Hematopoietic multipotent progenitor cell treated with erythropoietin and hydrocortisone succinate and interleukin-3 and kit ligand, for 15 days (in vitro differentiated cells): ENCODE results near the gene CDH8.
"Not testable (repeated sequence)": the region's sequence is repeated elsewhere in the genome, so short reads cannot be mapped to it uniquely, and the experiment has no call there.

Source experiments
- DNase-seq: peaks from one replicate; pipeline ENCODE4 v3.0.0-alpha.2; 2015; ENCODE audit warnings: low spot score

Gene CDH8

DNA sequence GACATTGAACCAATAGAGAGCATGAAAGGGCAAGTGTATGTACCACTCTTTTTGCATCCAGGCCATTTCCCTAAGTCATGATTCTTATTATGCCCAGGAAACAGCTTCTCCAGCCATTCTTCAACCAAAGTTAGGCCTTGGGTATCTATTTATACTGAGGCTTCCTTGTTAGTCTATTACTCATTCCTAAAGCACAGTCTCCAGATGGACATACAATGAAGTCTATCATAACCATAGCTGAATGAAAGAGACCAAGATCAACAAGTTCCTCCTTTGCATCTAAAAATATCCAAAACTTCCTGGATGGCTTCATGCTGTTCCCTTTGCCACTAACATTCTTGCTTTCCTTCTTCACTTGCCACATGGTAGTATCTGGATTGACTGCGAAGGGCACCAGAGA is 265.9 kb downstream of the CDH8 start:
- no peak for DNase-seq

DNA sequence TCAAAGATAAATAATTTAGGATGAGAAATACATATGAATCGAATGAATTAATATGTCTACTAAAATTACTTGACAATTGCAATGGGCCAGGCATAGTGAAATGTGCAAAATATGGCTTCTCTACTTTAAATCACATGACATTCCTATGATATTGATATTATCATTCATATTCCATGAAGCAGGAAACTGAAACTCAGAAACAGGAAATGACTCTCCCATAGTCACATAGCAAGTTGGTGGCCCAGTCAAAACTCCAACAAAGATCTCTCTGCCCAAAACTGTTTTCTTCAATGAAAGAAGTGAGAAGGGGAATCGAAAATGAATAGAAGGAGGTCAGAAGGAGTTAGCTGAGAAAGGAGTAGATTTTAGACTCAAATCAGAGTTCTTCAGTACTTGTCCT is 272.2 kb downstream of the CDH8 start:
- no peak for DNase-seq

DNA sequence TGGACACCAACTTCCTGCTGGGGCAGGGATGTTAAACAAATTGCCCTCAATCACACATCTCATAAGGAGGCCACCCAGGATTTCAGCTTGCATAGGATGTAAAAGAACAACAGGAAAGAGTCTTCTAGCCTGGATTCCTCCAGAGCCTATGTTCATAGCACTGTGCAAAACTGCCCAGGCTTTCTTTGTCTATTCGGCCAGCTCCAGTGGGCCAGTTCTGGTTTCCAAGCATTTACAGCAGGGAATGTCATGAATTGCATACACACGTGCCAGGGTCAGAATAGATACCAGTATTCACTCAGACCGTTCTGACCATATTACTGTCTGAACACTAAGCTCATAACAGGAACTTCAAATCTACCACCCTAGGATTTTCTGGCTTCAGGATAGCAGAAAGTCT is 273.2 kb downstream of the CDH8 start:
- DNase-seq = no peak

DNA sequence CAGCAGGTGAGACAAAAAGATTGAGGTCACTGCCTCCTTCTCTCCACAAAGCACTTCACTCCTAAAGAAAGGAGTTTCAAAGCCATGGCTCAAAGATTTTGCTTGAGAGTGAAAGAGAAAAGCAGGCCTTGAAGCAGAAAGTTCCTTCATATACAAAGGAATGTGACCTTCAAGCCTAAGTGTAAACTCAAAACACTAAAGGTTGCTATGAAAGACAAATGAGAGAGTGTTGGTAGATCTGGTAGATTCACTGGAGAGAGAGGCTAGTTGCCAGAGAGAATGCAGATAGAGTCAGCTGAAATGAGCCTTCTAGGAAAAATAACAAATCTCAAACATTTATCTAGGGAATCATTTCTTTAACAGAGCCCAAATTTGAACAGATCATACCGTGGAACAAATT is 305.2 kb downstream of the CDH8 start:
- no peak for DNase-seq

DNA sequence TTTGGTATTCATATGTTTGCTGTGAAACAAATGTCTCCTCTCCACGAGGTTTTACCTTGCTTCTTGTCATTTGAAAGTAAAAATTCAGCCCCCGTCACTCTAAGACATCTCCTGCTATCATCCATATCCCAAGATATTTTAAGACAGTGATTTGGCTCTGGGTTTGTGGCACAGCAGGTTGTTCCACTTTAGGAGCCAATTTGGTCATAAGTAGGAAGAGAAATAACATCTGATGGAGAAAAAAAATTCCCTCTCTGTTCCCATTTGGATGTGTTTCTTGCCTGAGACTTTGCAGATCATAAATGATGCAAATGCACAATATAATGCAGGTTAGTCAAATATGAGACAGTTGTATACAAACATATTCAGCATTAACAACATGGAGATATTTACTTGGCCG is 309.5 kb downstream of the CDH8 start:
- no peak for DNase-seq

DNA sequence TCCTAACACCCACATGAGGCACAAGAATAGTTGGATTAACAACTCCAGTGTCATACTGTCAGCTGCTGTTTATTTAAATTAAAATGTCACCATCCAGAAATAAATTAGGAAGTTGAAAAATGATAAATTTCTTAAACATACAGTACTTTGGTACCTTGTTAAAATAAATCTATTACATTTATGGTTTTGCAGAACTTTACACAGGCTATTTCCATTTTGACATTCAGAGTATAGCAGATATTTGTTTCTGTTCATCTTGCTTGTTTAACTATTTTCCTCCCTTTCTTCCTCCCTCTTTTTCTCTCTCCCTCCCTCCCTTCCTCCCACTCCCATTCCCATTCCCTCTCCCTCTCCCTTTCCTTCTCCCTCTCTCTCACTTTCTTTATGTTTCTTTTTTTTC is 310.1 kb downstream of the CDH8 start:
- no peak for DNase-seq

DNA sequence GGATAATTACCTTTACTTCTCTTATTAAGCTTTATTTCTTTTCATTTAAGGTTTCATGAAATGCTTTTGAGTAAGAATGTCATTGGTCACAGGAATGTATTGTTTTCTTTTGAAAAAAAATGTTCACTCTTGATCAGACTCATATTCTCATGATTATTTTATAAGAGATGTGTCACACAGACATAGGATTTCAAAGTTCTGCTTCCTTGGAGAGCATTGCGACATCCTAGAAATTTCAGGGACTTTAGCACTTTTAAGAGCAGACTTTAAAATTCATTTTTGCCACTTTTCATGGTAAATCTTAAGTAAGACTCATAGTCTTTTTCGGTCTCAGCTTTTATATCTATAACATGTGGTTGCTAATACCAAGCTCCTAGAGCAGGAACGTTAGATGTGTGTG is 314.7 kb downstream of the CDH8 start:
- no peak for DNase-seq

DNA sequence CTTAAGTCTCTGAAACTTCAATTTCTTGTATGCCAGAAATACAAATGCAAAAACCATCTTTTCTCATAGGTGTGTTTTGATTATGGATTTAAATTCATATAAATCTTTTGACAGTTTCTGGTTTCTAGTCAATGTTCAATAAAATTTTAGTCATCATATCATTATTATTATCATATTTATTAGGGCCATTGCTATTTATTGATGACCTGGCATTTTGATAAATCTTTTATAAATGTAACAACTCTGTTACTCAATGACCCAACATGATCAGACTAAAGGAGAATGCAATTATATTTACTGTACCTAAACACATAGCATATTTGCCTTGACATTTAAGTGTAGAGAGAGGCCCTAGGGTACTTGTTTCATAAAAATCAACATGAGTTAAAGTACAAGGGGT is 320.8 kb downstream of the CDH8 start:
- DNase-seq = no peak

DNA sequence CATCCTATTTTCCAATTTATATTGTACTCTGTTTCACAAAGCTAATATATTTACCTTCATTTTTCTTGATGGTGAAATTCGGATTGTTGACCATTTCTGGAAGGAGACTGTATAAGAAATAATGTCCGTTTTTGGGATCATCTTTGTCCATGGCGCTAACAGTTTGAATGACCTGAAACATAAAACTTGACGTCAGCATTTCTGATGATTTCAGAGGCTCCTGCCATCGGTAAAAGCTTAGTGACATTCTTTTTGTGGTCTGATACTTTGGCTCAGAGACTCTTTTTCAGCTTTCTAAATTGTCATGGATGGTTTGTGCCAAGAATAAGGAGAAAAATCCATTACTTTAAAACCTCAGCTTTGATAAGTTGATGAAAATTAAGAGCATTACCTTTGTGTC is 322.5 kb downstream of the CDH8 start:
- DNase-seq = no peak

DNA sequence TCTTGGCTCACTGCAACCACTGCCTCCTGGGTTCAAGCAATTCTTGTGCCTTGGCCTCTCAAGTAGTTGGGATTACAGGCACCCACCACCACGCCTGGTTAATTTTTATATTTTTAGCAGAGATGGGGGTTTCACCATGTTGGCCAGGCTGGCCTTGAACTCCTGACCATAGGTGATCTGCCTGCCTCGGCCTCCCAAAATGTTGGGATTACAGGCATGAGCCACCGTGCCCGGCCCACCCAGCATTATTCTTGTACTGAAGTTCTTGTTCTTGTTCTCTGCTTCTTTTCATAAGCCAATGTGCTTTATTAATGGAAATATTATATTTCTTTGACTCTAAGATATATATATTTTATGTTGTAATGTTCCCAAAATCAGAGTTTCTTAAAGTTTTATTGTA is 336.6 kb downstream of the CDH8 start:
- DNase-seq = not testable (repeated sequence)

DNA sequence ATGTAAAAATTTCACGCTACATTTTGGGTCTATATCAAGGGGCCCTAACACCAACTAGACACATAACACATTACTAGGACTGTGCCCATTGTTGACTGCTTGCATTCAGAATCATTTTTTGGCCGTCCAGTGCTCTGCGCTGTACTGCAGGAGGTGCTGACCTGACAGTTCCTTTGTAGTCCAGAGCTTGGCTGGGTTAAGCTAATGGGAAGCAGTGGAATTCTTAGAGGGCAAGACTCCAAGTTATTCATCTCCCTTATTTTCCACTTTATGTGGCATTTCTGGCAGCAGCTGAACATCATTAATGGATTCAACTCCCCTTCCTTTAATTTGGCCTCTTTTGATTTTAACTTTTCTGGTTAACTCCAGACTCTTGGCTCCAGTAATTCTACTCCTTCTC is 351.7 kb downstream of the CDH8 start:
- DNase-seq = no peak

DNA sequence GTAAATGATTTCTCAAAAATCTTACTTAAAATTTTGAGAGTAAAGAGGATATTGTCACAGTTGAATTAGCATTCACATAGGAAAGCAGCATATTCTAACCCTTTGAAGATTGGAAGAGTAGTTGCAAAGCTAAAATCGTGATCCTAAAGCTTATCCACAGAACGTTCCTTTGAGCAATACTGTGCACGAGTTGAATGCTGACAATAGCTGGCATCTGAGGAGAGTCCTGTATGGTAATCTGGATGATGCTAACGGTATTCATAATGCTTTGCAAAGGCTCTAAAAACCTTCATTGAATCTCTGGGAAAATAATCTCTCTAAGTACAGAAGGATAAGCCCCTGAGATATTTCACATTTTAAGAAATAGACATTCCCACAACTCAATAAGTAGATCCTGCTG is 354.6 kb downstream of the CDH8 start:
- no peak for DNase-seq

DNA sequence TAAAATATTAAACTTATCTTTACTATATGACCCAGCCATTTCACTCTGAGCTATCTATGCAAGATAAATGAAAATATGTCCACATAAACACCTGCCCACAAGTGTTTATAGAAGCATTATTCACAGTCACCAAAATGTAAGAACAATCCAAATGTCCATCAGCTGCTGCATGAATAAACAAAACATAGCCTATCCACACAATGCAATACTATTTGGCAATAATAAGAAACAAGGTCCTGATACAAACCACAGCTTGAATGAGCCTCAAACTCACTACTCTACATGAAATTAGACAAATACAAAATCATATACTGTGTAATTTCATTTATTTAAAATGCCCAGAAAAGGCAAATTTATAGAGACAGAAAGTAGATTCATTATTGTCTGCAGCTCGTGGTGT is 355.1 kb downstream of the CDH8 start:
- DNase-seq = no peak

DNA sequence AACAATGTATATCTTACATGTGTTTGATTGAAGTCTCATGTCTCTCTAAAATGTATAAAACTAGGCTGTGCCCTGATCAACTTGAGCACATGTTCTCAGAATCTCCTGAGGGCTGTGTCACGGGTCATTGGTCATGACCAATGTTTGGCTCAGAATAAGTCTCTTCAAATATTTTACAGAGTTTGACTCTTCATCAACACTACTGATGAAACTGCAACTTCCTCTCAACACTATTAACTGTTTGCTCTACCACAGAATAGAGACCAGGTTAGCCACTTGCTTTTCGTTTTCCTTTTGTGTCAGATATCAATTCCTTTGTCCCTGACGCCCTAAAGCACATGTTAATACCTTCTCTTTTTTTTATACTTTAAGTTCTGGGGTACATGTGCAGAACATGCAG is 358.1 kb downstream of the CDH8 start:
- no peak for DNase-seq

DNA sequence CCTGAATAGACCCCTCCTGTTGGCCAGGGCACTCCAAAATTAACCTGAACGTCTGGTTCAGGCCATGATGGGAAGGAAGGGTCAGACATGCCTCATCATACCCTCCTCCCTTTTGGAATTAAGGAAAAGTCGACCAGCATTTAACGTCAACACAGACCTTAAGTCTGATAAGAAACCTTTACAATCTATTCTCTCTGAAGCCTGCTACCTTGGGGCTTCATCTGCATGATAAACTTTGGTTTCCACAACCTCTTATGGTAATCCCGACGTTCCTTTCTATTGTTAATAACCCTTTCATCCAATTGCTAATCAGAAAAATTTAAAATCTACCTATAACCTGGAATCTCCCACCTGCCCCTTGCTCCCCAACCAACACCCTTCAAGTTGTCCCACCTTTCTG is 358.5 kb downstream of the CDH8 start:
- DNase-seq = no peak

DNA sequence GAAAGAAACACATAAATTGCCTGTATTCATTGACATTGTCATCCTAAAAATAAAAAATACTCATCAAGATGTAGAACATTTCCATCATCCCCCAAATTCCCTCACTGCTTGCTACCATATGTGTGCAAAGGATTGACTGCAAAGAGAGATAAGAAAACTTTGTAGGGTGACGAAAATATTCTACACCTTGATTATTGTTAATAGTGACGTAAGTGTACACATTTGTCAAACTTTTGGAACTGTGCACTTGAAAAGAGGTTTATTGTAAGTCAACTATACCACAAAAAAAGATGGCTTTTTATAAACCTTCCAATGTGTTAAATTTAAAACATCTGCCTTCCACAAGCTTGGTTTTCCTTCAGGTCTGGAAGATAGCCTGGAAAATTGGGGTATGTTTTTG is 359.5 kb downstream of the CDH8 start:
- DNase-seq = no peak

DNA sequence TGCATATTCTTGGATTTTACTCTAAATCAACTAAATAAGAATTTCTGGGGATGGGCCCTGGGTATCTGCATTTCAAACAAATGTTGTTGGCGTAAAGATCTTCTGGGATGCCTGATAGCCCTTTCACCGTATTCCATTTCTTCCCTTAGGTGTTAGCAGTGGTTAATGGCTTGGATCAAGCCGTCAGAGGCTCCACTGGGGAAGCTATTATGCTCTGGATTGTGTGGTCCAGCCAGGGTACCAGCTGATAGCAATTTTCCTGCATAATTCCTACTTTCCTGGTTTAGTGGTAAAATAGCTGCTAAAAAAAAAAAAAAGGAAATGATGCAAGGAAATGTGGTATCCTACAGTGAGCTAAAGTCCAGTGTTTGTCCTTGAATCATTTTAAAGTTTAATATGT is 365.1 kb downstream of the CDH8 start:
- DNase-seq = no peak

DNA sequence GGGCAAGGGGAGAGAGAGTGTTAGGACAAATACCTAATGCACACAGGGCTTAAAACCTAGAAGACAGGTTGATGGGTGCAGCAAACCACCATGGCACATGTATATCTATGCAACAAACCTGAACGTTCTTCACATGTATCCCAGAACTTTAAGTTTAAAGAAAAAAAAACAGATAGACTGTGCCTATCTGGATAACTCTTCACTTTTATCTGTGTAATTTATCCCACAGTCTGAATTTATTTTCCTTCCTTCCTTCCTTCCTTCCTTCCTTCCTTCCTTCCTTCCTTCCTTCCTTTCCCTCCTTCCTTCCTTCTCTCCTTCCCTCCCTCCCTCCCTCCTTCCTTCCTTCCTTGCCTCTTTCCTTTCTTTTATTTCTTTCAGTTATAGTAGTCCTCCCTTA is 370.7 kb downstream of the CDH8 start:
- DNase-seq = no peak

DNA sequence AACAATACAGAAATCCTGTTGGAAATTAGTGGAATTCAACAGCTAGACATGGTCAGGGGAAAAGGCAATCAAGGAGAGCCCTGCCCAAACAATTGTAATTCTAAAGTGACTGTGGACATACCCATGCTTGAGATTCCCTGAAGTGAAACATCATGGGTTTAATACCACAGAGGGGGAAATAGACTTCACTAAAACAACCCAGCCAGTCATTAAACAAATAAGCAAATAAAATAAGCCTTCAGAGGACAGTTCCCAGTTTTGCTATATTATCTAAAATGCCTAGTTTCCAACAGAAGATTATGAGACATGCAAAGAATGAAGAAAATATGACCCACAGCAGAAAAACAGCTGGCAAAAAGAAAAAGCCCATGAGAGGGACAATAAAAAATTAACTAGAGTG is 376.3 kb downstream of the CDH8 start:
- no peak for DNase-seq

DNA sequence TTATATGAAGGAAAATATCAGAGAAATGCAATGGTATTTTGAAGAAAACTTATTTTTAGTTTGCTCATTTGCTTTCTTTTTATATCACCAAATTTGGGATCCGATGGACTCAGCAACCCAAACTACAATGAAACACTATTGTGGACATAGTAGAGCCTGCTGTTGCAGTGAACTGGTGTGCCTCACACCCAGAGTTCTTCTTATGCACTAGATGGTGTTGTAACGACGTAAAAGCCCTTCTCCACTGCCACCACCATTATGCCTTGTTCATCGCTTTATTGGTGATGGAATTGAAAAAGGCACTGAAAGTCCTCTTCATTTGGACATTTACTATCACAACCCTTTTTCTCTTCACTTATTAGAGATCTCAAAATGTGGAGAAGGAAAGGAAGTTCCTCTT is 381.3 kb downstream of the CDH8 start:
- DNase-seq = no peak

DNA sequence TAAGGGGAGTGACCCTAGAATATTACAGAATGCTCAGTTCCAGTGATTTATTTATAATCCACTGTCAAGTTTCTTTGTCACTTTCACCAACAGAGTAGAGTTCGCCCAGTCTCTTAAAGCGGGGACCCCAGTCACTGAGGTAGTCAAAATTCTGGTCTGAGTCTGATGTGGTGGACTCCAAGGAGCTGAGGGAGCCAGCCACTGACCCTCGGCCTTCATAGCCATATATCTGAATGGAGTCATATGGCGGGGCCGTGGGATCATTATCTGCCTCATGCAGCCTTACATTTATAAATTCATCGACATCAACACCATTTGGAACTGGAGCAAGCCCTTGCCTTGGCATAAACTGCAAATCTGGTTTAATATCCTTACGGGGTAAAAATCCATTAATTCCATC is 382.7 kb downstream of the CDH8 start:
- no peak for DNase-seq

DNA sequence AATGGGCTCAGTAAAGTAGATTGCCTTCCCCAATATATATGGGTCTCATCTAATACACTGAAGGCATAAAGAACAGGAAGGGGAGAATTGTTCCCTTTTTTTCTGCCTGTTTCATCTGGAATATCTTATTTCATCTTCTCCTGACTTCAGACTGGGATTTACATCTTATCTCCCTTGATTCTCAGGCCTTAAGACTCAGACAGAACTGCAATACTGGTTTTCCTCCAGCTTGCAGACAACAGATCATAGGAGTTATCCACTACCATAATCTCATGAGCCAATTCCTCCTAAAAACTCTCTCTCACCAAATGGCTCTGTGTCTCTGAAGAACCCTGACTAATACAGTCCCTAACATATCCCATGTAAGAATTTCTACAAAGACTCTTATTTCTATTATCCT is 390.7 kb downstream of the CDH8 start:
- no peak for DNase-seq

DNA sequence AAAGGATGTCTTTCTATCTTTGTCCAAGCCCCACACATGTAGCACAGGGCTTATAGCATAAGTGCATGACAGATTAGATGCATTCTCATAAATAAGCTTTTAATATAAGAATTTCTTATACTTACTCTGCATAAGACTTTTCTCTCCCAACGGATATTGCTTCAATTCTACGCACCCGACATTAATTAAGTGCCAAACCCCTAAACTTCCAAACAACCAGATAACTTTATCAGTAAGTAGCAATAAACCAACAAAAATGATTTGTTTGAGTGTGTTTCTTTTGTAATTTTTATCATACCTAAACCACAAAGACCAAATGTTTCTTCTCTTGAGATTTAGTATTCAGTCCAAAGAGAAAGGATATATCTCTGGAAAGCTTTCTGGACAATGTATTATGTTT is 391.5 kb downstream of the CDH8 start:
- DNase-seq = no peak

DNA sequence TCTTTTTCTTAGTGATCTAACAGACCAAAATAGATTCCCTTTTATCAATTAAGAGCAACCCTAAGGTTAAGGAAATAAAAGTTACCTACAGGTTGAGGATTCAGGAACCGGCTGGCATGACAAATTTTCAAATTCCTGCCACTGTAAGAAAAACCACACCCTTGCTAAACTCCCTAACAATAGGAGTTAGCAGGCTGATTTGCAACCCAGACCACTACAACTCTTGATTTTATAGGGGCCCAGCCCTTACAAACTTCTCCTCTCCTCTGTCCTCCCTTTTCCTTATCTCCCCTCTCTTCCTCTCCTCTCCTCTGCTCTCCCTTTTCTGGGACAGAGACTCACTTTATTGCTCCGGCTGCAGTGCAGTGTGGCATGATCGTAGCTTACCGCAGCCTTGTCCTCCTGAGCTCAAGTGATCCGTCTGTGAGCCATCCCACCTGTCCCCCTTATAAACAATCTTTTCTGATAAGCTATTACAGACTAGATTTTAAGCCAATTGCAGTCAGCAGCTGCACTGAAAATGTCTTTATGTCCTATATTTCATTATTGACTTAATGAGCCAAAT is 418.9 kb downstream of the CDH8 start:
- no peak for DNase-seq

DNA sequence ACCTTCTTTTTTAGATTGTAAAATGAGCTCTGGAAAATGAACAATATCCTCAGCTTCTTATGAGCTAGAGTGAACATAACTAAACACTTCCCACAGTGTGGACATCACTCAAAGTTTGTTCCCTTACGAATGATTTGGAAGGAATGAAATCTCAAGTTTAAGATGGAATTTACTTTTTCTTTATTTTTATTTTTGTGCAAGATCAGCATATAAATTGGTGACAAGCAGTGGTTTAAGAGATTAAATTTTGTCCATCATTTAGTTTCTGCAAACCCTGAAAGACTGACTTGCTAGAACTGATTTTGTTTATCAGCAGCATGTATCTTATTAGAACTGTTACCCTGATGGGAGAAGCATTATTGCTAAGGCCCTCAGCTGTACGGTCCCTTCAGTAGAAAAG is 420.1 kb downstream of the CDH8 start:
- DNase-seq = no peak
